HG02973 (cell line): ENCODE measurements around the gene IFI30.
A peak's percentile ranks its signal among the peaks of the same experiment; 100 is the strongest.

ENCODE experiments used
- ATAC-seq: cut with Tn5 transposase; IDR thresholded peaks from one replicate; pipeline ENCODE4 v1.9.1; 2021; ENCODE audit warnings: moderate library complexity; ENCODE audit not compliant: unreplicated experiment

Gene IFI30

DNA sequence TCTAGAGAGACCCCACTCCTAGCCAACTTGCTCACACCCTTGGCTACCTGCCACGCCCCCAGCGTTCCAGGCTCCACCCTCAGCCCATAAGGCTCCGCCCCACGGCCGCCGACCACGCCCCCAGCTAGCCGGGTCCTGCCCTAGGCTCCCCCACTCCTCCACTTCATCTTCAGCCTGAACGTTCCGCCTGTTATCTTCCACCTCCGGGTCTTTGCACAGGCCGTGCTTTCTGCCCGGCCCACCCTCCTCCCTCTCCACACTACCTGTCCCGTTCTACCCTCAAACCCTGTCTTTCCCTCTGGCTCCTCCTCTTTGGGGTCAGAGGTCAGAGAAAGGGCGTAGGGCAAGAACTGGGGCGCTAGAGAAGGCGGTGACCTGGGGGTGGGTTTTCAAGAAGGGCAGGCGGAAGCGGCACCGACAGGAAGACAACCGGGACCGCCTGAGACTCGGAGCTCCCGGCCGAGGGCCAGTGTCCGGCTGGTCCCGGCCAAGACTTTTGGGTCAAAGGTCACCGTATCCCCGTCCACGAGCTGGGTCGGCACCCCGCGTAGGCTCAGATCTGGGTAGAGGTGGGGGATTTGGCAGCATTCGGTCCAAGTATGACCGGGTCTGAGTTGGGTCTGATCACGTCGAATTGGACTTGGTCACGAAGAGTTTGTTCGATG is 50.4 kb downstream of the IFI30 start:
- peak; percentile 13 for ATAC-seq

DNA sequence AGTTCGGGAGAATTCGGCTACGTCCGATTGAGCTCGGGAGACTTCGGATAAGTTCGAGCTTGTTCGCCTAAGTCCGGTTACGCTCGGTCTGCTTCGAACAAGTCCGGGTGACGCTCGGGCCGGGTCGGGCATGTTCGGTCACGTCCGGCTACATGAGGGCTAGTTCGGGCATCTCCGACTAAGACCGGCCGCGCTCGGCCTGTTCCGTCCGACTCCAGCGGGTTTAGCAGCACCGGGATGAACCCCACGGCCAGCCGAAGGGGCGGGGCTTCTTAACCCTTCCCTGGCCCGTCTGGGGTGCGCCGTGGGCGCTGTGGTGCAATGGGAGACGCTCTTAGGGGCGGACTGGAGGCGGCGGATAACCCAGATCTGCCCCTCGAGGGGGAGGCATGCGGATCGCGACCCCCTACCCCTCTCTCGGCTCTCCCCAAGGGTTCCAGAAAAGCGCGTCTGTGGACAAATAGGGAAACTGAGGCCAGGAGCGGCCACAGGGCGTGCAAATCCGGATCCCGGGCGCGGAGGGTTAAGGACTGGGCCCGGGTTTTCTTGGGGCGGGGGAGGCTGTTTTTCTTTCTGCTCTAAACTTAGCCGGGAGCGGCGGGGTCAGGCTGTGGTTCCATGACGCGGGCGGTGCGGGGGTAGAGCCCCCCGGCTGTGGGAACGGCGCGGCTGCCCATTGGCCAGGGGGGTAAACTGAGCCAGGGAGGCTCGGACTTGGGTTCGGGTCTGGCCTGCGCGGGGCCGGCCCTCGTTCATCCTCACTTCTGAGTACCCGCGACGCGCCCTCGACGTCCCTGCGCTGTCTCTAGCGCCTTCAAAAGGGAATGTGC is 51.1 kb downstream of the IFI30 start:
- ATAC-seq, result peak; percentile 88

DNA sequence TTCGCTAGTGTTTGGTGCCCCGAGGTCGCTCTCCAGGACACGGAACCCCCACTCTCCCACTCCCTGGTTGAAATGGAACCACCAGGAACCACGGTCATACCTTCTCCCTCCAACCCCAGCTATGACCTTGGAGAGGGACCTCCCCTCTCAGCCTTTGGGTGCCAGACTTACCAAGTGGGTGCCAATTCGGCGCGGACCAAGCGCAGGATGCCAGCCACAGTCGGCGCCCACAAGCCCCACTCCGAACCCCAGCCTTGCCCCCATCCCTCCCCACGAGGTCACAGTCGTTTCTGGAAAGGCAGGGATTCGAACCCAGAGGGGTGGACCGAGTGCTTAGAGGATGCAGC is 51.7 kb downstream of the IFI30 start:
- ATAC-seq, result no peak

DNA sequence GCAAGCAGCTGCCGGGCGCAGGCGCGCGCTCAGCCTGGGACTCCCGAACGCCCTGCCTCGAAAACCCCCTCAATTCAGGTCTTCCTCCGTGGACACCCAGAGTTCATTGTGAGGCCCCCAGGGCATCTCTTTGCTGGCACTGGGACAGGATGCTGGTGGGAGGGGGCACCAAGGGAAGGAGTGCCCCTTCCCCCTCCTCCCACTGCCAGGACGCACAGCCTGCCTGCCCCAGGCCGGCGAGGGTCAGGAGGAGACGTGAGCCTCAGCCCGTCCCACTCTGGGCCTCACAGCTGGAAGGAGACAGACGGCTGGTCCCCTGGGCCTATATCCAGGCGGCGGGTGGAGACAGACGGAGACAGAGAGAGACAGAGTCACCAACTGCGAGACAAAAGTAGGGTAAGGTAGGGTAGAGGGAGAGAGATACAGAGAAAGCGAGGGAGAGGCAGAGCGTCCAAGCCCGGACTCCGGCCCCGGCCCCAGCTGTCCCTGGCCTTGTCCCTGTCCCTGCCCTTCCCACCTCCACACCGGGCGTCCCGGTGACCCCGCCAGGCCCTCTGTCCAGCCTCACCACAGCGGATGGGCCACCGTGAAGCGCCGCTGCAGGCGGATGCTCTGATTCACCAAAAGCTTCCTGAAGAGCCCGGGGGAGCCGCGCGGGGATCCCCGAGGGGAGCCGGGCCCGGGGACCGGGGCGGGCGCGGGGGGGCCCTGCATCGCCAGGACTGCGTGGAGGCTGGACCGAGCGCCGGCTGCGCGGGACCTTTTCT is 52.3 kb downstream of the IFI30 start, which contains the start of gene PDE4C:
Gene PDE4C (minus strand): TSS at position 737 of the 767 bp plus-strand sequence. CDS start 23 bp downstream, at position 714.
- ATAC-seq, result no peak

DNA sequence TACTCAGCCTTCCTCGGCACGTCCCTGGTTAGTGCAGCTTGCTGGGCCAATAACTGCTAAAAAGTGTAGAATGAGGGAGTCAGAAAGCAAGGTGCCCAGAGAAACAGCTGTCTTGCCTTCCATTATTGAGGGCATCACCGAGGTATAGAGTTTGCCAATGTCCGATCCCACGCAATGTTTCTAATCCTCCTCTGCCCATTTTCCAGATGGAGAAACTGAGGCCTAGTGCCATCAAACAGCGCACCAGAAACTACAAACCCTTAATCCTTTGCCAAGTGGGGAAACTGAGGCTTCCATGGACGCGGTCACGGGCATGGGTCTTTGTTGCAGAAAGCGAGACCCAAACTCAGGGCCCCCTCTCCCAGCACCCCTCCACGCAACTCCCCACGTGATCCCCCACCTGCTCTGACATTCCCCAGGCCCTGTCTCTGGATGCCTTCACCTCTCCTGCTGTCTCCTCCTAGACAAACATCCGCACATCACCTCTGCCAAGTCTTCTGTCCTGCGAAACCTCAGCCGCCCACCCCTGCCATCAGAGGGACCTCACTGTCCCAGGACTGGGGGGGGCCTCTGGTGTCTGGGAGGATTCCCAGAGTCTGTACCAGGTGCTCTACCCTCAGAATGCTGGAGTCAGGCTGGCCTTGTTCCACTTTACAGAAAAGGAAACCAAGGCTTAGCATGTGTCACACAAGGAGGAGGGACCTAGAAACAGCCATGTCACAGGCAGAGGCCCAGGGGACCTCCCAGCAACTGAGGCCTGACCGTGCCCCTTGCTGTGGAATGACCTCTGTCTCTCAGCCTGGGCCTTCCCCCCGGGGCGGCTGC is 53.6 kb downstream of the IFI30 start:
- ATAC-seq, result no peak
